ENCODE measurements around the gene FOXP1.

FOXP1 gene

GRCh38 chr3:71307991-71308697 lies 275.4 kb downstream of the FOXP1 start:
- DNase-seq (ENCODE audit: low spot score) = peak; percentile 70

- DNase-seq (ENCODE audit: low spot score) = peak; percentile 62
Measured at GRCh38 chr3:71305231-71306206, 278.0 kb downstream of the FOXP1 start.

GRCh38 chr3:71304684-71305083 lies 278.8 kb downstream of the FOXP1 start:
- DNase-seq (ENCODE audit: low spot score) = peak; percentile 75

DNA sequence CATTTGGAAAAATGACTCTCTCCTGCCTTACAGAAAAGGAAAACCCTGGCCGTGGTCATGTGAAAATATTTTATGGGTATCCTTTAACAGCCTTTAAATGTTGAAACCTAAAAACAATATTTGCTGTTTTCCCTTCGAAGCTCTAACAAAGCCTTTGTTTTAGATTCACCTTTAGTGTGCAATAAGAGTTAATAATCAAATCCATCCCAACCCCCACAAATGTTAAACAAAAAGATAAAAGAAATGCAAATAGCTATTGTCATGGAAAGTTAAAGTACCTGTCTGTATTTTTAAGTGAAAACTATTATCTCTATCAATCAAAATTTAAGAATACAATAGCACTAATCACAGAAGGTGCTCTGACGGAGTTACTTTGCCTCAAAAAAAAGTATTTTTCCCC lies 279.3 kb downstream of the FOXP1 start:
- DNase-seq (ENCODE audit: low spot score) = no peak

DNA sequence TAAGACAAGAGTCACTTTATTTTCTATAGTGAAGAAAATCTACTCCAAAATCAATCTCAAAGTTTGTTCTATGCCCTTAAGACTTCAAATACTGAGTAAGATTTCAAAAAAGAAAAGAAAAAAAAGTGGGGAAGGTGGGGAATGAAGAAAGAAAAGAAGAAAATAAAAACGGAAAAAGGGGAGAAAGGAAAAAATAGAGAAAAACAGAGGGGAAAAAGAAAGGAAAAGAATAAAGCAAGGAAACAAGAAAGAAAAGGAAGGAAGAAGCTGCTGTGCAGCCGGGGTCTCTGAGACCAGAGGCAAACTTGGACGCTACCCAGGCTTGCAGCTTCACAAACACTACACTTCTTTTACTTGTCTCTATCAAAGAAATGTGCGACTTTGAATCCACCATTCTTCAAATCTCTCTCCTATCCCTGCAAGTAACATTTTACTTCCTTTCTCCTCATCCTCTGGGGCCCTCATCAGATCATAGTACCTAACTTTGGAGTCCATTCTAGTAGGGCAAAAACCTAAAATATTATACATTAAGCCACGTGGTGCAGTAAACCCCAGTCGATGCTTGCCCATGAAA lies 279.8 kb downstream of the FOXP1 start:
- no peak for DNase-seq (ENCODE audit: low spot score)

DNA sequence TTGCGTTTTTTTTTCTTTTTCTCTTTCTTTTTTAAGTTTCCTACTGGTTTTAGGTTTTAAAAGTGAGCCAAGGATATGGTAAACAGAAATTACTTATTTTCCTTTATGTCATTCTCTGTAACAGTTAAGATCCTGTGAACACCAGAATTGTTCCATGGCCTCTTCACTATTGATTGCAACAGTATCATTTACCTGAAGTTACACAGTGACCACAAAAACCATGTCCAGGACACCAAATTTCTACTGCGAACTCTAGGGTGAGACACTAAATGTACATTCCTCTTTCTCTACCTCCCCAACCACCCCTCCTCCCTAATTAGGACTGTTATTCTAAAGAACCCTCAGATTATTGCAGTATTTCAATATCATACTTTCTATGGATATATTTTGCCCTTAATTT lies 280.9 kb downstream of the FOXP1 start:
- no peak for DNase-seq (ENCODE audit: low spot score)

- no peak for DNase-seq (ENCODE audit: low spot score)
Measured at GRCh38 chr3:71300951-71301393, 282.6 kb downstream of the FOXP1 start.

GRCh38 chr3:71299160-71299559 lies 284.4 kb downstream of the FOXP1 start:
- no peak for DNase-seq (ENCODE audit: low spot score)

DNA sequence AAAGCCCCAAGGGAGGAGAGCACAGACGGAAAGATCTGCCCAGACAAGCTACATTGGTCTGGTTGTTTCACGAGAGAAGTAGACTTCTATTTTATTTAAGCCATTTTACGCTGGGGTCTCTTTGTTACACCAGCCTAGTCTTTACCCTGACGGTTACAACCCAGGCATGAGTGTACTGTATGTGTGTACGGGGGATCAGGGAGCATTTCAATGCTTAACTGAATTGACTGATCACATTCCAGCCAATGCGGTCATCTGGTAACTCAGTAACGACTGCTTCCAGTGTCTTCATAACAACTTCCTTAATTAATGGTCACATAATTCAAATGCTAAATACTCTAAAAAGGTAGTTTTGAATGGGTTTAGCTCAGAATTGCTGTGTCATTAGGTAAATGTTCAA lies 288.6 kb downstream of the FOXP1 start:
- DNase-seq (ENCODE audit: low spot score) = no peak

GRCh38 chr3:71290301-71290700 lies 293.2 kb downstream of the FOXP1 start:
- DNase-seq (ENCODE audit: low spot score) = no peak

GRCh38 chr3:71288269-71288930 lies 295.1 kb downstream of the FOXP1 start:
- DNase-seq (ENCODE audit: low spot score) = no peak

GRCh38 chr3:71285086-71285485 lies 298.4 kb downstream of the FOXP1 start:
- no peak for DNase-seq (ENCODE audit: low spot score)

GRCh38 chr3:71282976-71283375 lies 300.6 kb downstream of the FOXP1 start:
- DNase-seq (ENCODE audit: low spot score) = no peak

DNA sequence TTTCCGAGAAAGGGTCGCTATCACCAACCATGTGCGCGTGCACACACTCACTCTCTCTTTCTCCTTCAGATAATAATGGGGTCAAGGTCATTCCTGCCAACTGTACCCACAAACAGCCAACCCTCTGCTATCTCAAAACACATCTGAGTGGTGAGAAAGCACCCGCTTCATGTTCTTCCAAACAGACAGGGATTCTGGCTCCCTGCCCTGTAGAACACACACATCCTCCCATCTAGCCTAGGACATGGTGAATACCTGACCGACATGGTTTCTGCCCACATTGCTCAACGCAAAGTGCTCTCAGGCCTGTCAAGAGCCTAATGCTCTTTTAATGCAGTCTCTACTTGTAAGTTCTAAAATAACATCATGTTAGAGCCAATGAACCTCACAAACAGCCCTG lies 302.2 kb downstream of the FOXP1 start:
- no peak for DNase-seq (ENCODE audit: low spot score)

DNA sequence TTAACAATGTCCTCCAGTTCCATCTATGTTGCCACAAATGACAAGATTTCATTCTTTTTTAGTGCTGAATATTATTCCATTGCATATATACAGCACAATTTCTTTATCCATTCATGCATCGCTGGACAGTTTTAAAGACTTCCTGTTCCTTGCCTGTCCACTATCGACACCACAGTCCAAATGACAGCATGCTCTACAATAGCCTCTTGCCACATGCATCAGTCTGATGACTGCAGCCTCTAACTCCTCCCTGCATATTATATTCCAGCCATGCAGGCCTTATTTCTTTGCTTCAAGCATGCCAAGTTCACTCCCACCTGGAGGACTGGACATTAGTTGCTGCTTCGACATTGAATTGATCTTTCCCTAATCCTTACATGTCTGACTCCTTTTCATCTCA lies 306.2 kb downstream of the FOXP1 start:
- DNase-seq (ENCODE audit: low spot score) = no peak

DNA sequence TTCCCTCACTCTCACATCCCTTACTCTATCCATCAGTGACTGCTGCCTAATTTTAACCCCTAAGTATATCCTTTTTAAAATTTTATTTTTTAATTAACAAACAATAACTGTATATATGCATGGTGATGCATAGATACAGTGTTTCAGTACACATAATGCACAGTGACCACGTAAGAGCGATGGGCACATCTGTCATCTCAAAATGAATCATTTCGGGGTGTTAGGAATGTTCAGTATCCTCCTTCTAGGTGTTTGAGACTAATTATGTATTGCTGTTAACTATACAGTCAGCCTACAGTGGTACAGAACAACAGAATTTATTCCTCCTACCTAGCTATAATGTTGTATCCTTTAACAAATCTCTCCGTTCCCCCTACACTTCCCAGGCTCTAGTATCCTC lies 307.0 kb downstream of the FOXP1 start:
- DNase-seq (ENCODE audit: low spot score) = no peak

GRCh38 chr3:71273453-71273852 lies 310.1 kb downstream of the FOXP1 start:
- DNase-seq (ENCODE audit: low spot score) = no peak

DNA sequence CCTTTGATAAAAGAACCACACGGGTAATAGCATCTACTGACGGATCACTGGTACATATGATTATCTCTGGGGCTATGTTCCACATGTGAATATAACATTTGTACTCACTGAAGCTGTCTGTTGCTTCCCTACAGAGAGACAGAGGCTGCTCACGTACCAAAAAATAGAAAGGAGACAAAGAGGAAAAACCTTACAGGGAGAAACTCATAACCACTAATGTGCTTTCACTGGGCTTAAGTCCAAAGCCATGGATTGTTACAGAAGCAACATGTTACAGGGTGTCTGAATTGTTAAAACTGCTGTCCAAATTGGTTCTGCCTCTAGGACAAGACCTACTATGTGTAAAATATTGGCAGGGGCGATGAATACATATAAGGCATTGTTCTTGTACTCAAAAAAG lies 311.9 kb downstream of the FOXP1 start:
- no peak for DNase-seq (ENCODE audit: low spot score)

- no peak for DNase-seq (ENCODE audit: low spot score)
Measured at GRCh38 chr3:71269906-71270305, 313.6 kb downstream of the FOXP1 start.

GRCh38 chr3:71268462-71268999 lies 315.0 kb downstream of the FOXP1 start:
- no peak for DNase-seq (ENCODE audit: low spot score)

DNA sequence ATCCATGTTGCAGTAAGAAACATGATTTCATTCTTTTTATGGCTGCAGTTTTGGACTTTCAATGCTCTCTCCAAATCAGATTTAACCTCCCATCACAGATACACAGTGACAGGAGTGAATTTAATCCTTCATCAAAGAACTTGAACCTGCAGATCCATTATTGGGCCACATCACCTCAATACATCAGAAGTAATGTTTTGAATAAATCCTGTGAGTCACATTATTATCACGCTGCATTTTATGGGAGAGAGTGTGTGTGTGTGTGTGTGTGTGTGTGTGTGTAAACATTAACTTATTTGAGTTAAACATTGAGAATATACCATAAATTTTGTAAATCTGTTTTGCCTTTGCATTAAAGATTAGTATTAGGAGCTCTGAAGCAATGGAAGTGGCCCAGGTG lies 316.7 kb downstream of the FOXP1 start:
- DNase-seq (ENCODE audit: low spot score) = no peak

GRCh38 chr3:71265365-71265915 lies 318.1 kb downstream of the FOXP1 start:
- DNase-seq (ENCODE audit: low spot score) = no peak
